Natural killer cell (primary cell): ENCODE measurements around the gene IVL. TPM values are rescaled to one million over a fixed set of nuclear protein-coding genes. Genes with fewer than 3 reads are reported as not detected.

Experiments used
- ATAC-seq, 3 donors: fragments of 150-1000 bp in 2 of 3; fragments of 200-7000 bp in 1 of 3; cut with Tn5 transposase; 1 replicate in 1 of 3; 2 replicates in 2 of 3; pipeline ENCODE4 v1.10.0; 2021; ENCODE audit warnings: mild to moderate bottlenecking in 2 of 3, moderate library complexity in 2 of 3
- DNase-seq, 2 donors: peaks; one replicate each; pipeline versions ENCODE4 v3.0.0 to v3.0.0-alpha.2; 2013 to 2021; ENCODE audit warnings: mixed read lengths in 1 of 2
- H3K27ac ChIP-seq: one replicate; pipeline ENCODE4 v1.5.1; 2013; ENCODE audit warnings: mild to moderate bottlenecking, low read length
- H3K27me3 ChIP-seq: one replicate; pipeline ENCODE4 v1.6.1; 2013; ENCODE audit warnings: low read length; ENCODE audit not compliant: control insufficient read depth, insufficient read depth
- H3K36me3 ChIP-seq: one replicate; pipeline ENCODE4 v1.6.1; 2013; ENCODE audit warnings: low read length; ENCODE audit not compliant: control insufficient read depth, insufficient read depth
- H3K4me1 ChIP-seq: one replicate; pipeline ENCODE4 v1.6.1; 2013; ENCODE audit warnings: low read length; ENCODE audit not compliant: control insufficient read depth, insufficient read depth
- H3K4me3 ChIP-seq: one replicate; pipeline ENCODE4 v1.5.1; 2013; ENCODE audit warnings: low read length
- H3K9me3 ChIP-seq: one replicate; pipeline ENCODE4 v1.6.1; 2013; ENCODE audit warnings: low read length; ENCODE audit not compliant: control insufficient read depth, insufficient read depth
- H3K27ac Mint-ChIP-seq, 2 donors: one replicate each; pipeline ENCODE4 v1.8.0; 2022; ENCODE audit warnings: mild to moderate bottlenecking in 2 of 2, mixed read lengths in 2 of 2, moderate library complexity in 1 of 2
- H3K27me3 Mint-ChIP-seq, 2 donors: one replicate each; pipeline ENCODE4 v1.8.0; 2022; ENCODE audit warnings: low read depth in 2 of 2, mixed read lengths in 2 of 2
- H3K36me3 Mint-ChIP-seq: one replicate; pipeline ENCODE4 v1.8.0; 2022; ENCODE audit warnings: mixed read lengths
- H3K4me1 Mint-ChIP-seq, 2 donors: one replicate each; pipeline ENCODE4 v1.8.0; 2022; ENCODE audit warnings: mixed read lengths in 2 of 2
- H3K4me3 Mint-ChIP-seq: one replicate; pipeline ENCODE4 v1.8.0; 2022; ENCODE audit warnings: mild to moderate bottlenecking, moderate library complexity, mixed read lengths
- H3K9me3 Mint-ChIP-seq, 2 donors: one replicate each; pipeline ENCODE4 v1.8.0; 2022; ENCODE audit warnings: mixed read lengths in 2 of 2
- CTCF ChIP-seq: fragments of 200-600 bp; IDR thresholded peaks from one replicate; pipeline ENCODE4 v1.8.0; 2022; ENCODE audit warnings: antibody characterized with exemption
- WGBS: methylation state at CpG from one replicate; pipeline ENCODE4 v1.1.7; 2013; ENCODE audit warnings: missing lambda C conversion rate; ENCODE audit not compliant: insufficient coverage; 5-methylcytosine and 5-hydroxymethylcytosine counted together
- intact Hi-C: fragments of 100-400 bp; cut with micrococcal nuclease; formaldehyde crosslinking; loops from one replicate; pipeline ENCODE4 v1.14.2; 2022
- total RNA-seq, 4 donors: library from RNA; stranded (reverse); fragments of 120-200 nt in 1 of 4; gene quantifications; one replicate each; pipeline versions ENCODE4 v1.2.3 to v1.2.4, GENCODE V29; 2013 to 2022

Gene IVL
- total RNA-seq, 3 donors from 2014 or later (not counting 1 experiment from before 2014, with no cell fraction given), result not detected

GRCh38 chr1:152870831-152871730 is 37.3 kb upstream of the IVL start:
- Histone ChIP-seq H3K27ac (no peak overlapping the region), H3K4me1 (no peaks in the 10 kb centered on the region), H3K27me3 (no peaks in the 10 kb centered on the region), H3K36me3 (no peaks in the 10 kb centered on the region), H3K4me3 (no peak overlapping the region), H3K9me3 (no peaks in the 10 kb centered on the region)
- no peak for ATAC-seq
- Mint-ChIP-seq H3K36me3 (no peaks in the 10 kb centered on the region), H3K9me3 (no peaks in the 10 kb centered on the region), H3K27ac (no peak overlapping the region), H3K4me3 (no peak overlapping the region), H3K4me1 (no peaks in the 10 kb centered on the region), H3K27me3 (peaks cover 8 to 19% of the 10 kb centered on the region in 2 donors)
- 49% methylated on average over 6 of the region's 17 CpGs for WGBS
- intact Hi-C loops, result loop anchor here (1.0 kb wide), 1 partner anchor 55 kb away; no protein-coding TSS in a partner anchor
- no peak for DNase-seq
- no peak for TF ChIP-seq CTCF

GRCh38 chr1:152871731-152872126 is 36.6 kb upstream of the IVL start:
- intact Hi-C loops, result loop anchor here (1.0 kb wide), 1 partner anchor 55 kb away; no protein-coding TSS in a partner anchor
- 89% methylated on average over 6 of the region's 6 CpGs for WGBS
- Mint-ChIP-seq H3K27ac (no peak overlapping the region), H3K4me3 (no peak overlapping the region), H3K27me3 (peaks cover 8 to 22% of the 10 kb centered on the region in 2 donors), H3K36me3 (no peaks in the 10 kb centered on the region), H3K9me3 (no peaks in the 10 kb centered on the region), H3K4me1 (no peaks in the 10 kb centered on the region)
- no peaks in the 10 kb centered on the region for H3K4me1 ChIP-seq
- no peaks in the 10 kb centered on the region for H3K9me3 ChIP-seq
- H3K27ac ChIP-seq, result no peak overlapping the region
- ATAC-seq (no peak), DNase-seq (no peak)
- no peak overlapping the region for H3K4me3 ChIP-seq
- no peaks in the 10 kb centered on the region for H3K27me3 ChIP-seq
- TF ChIP-seq CTCF, result no peak
- no peaks in the 10 kb centered on the region for H3K36me3 ChIP-seq

DNA sequence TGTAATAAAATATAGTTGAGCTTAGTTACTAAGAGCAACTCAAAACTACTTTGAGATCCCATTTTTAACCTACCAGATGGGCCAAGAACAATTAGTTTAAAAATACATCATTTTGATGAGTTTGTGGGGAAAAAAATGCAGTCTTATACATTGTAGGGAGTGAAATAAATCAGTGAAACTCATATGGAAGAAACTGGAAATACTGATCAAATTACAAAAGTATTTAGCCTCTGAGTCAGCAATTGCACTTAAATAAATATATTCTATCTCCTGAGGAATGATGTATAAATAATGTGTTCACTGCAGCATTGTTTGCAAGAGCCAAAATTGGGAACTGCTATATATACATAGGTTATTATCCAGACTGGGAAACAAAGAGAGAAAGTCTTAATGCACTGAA is 34.9 kb upstream of the IVL start:
- no peaks in the 10 kb centered on the region for H3K36me3 Mint-ChIP-seq
- H3K27me3 ChIP-seq, result no peaks in the 10 kb centered on the region
- H3K9me3 Mint-ChIP-seq, result no peaks in the 10 kb centered on the region
- no peak overlapping the region for H3K27ac Mint-ChIP-seq
- H3K4me1 ChIP-seq, result no peaks in the 10 kb centered on the region
- intact Hi-C loops, result no loop called here
- no peak for ATAC-seq
- no peak overlapping the region for H3K4me3 ChIP-seq
- no peak overlapping the region for H3K4me3 Mint-ChIP-seq
- H3K4me1 Mint-ChIP-seq, result no peaks in the 10 kb centered on the region
- H3K36me3 ChIP-seq, result no peaks in the 10 kb centered on the region
- no peak overlapping the region for H3K27ac ChIP-seq
- peaks cover 10 to 38% of the 10 kb centered on the region in 2 donors for H3K27me3 Mint-ChIP-seq
- no peaks in the 10 kb centered on the region for H3K9me3 ChIP-seq
- no peak for TF ChIP-seq CTCF
- no peak for DNase-seq
